Fibroblast of skin of abdomen (primary cell): ENCODE data around the gene RNASE4.
"Not testable (repeated sequence)": the region's sequence is repeated elsewhere in the genome, so short reads cannot be mapped to it uniquely, and the experiment has no call there.

Source experiments
- DNase-seq: peaks from one replicate; pipeline ENCODE4 v3.0.0-alpha.2; 2013

The RNASE4 gene

DNA sequence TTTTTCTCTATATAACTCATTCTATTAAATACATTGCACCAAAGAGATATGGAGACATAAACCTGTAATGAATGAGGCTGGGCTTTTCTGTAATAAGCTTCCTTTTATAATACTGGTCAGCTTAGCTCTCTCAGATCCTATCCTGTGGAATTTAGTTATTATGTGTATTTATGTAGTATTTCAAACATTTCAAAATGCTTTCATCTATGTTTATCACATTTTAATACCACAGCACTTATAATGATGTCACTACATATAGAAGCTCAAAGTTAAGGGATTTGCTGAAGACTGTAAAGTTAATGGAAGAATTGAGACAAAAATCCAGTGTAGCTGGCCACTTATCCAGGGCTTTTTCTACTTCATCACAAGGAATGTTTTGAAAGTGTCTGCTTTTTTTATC, 15.6 kb downstream of the RNASE4 start:
- DNase-seq = no peak

DNA sequence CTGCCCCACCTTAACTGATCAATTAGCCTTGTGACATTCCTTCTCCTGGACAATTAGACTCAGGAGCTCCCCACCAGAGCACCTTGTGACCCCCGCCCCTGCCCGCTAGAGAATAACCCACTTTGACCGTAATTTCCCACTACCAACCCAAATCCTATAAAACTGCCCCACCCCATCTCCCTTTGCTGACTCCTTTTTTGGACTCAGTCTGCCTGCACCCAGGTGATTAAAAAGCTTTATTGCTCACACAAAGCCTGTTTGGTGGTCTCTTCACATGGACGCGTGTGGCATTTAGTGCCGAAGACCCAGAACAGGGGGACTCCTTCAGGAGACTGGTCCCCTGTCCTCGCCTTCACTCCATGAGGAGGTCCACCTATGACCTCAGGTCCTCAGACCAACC, 16.6 kb downstream of the RNASE4 start:
- DNase-seq = not testable (repeated sequence)

DNA sequence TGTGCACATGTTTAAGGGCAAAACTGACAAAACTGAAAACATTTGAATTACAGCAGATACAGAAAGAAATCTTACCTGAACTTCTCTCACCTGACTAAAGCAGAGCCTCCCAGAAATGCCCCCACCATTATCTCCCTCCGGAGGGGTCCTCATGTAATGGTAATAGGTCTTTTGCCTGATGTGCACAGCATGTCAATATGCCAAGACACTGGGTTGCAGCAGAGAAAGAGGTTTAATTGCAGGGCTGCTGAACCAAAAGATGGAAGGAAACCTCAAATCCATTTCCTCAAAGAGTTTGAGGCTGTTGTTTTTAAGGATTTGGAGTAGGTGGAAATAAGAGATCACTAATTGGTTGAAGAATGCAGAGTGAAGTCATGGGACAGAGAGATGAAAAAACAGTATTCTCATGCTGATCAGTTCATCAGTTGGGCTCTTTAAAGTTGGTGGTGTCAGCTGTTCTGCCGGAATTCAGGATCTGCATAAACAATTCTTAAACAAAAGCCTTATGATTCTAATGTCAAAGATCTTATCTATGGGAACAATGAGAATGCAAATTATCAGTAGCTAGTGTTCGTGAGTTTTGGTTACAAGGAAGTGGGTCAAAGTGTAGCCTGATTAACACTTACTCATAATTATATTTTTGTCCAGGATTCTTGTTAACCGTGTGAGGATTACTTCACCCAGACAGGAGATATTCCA, 22.4 kb downstream of the RNASE4 start:
- no peak for DNase-seq

DNA sequence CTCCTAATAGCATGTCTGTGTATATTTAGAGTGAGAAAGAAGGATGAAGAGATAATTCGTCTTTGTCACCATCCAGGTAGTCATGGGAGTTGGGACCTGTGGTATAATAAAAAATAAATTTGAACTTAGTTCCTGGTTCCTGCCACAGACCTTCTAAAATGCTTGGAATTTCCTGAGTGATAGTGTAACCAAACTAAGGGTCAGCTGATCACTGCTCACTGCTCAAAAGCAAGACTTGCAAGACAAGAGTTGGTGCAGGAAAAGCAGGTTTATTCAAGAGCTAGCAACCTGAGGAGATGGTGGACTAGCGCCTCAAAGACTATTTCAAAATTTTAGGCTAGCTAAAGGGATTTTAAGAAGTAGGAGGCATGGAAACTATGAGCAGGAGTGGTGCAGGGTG, 23.3 kb downstream of the RNASE4 start:
- DNase-seq = no peak

DNA sequence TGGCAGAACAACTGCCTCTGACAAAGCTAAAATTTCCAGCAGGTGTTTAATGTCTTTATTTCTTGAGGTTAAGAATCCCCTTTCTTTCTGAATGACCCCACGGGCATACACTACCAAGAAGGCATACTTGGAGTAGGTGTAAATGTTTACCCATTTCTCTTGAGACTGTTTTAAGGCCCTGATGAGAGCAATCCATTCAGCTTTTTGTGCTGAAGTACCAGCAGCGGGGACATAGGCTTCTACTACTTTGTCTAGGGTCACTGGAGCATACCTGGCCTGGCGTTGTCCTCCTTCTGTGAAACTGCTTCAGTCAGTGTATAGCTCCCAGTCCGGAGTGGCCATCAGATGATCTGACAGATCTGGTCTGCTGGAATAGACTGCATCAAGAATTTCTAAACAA, 26.9 kb downstream of the RNASE4 start:
- DNase-seq = no peak

DNA sequence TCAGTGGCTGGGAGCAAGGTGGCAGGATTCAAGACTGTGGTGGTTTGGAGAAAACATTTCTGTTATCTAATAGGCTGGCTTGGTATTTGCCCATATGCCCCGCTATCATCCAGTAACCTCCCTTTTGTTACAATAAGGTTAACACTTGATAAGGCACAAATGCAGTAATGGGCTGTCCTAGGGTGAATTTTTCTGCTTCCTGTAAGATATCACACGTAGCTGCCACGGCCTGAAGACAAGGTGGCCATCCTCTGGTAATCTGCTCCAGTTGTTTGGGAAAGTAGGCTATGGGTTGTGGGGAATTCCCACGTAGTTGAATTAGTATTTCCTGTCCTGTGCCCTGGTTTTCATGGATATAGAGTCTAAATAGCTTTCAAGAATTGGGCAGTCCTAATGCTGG, 27.3 kb downstream of the RNASE4 start:
- no peak for DNase-seq

DNA sequence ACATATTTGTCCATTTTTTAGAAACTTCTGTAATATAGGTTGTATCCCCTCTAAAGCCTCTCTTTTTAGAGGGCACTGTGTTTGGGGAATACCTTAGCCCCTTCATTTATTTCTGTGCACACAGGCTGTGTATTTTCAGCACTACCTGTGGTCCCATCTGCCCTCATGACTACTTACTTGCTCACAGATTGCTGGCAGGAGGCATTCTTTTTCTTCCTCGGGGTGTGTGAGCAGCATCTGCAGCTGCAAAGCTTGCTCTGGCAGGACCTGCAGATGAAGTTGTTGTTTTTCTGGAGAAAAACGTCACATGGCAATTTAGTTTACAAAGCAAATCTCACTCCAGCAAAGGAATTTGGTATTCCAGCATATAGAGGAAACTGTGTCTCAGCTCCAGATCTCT, 28.5 kb downstream of the RNASE4 start:
- DNase-seq = no peak

DNA sequence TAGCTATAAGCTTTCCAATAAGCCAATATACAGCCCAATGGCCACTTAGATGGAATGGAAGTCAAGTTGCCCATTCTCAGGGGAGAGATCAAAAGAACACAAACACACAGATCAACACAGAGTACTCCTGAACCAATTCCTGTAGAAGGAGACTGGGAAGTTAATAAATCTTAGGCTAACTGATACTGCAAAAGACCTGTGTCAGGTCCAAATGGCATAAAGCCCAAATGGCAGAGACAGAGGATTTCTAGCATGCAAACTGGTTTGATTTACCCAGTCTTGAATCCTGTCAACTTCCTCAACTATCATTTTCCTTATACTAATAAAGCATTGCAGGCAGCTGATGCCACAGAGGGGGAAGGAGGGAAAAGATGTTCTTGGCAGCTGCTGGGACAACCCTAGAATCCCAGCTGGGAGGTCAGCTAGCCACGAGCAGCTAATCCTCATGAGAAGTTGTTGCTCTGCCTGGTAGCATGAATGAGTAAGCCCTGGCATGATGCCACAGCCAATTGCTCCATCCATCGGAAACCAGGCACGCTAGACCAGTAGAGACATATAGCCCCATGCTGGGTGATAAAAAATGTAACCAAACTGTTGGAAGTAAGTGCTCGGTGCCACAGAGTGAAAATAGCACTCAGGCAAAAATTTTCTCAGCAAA, 30.4 kb downstream of the RNASE4 start:
- peak; percentile 3 for DNase-seq

DNA sequence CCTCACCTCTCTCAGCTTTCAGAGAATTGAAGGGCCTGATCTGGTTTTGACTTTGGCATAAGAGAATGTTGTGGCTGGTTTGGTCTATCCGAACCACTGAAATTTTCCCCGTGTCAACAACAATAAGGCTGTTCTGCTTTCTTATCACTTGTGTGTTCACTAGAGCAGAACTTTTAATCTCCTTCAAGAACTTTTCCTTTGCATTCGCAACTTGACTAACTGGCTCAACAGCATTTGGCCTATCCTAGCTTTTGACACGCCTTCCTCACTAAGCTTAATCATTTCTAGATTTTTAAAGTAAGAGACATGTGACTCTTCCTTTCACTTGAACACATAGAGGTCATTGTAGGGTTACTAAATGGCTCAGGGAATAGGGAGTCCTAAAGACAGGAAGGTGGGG, 35.4 kb downstream of the RNASE4 start:
- no peak for DNase-seq

DNA sequence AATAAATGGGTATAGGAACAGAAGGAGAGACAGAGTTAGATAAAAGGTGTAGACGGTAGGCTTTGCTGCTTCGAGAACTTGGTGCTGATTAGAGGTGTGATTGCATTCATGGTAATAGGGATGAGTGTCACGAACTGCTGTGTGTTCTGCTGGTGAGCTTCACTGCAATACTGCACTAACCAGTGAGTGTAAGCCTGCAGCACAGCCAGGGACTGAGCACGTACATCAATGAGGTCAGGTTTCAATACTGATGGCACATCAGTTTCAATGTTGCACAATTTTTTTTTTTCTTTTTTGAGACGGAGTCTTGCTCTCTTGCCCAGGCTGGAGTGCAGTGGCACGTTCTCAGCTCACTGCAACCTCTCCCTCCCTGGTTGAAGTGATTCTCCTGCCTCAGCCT, 36.4 kb downstream of the RNASE4 start:
- DNase-seq = no peak

DNA sequence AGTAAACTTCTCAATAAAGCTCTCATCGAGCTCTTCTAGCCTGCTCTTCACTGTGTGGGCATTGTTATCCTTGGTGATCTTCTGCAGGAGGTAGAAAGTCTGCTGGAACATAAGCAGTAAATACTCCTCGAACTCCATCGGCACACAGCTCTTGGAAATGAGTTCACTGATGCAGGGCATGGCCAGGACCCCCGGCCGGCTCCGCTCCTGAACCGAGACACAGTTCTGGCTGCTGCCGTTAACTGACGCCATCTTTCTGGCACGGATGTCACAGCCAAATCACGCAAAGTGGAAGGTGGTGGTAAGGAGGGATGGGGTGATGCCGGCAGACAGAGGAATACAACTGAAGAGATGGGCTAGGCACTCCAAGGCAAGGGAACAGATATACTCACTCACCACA, 37.7 kb downstream of the RNASE4 start:
- no peak for DNase-seq

DNA sequence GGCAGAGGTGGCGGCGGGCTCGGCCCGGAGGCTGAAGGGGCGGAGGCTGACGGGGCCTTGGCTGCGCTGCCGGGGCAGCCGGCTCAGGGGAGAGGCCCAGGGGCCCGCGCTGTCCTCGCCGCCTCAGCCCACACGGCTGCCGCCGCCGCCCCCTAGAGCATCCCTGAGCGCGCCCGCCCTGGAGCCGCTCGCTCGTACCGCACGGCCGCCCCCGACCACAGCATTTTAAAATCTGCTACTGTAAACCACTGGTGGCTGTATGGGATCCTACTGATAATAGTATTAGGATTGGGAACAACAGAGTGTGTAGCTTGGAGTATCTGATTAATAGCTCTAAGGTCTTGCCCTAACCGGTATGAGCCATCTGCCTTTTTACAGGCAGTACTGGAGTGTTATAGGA, 39.1 kb downstream of the RNASE4 start:
- no peak for DNase-seq

DNA sequence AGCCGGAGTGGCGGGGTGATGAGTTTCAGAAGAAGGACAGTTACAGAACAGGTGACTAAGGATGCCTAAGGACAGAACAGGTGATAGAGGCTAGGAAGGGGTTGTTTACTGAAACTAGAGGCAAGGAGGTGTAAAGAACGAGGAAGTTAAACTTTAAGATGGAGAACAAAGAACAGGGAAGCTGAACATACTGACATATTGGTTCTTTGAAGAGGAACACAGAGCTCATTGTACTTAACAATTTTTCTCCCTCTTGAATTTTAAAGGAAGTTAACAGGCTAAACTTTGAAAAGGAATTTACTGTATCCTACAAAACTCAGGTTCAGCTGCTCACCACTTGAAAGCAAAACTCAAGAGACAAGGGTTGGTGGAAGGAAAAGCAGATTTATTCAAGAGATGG, 41.8 kb downstream of the RNASE4 start:
- not testable (repeated sequence) for DNase-seq

DNA sequence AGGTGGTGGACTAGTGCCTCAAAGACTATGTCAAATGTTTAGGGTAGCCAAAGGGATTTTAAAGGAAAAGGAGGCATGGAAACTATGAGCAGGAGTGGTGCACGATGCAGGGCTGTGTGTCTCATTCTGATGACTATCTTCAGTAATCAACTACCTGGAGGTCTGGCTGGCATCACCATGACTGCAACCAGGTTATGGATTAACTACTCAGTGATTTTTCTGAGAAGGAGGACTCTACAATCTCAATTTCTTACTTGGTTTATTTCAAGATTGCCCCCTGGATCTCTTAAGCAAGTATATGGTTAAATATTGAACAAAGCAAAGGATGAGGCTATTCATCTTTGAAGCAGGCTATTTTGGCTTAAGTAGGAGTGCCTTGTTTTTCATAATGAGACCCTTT, 42.2 kb downstream of the RNASE4 start:
- no peak for DNase-seq

DNA sequence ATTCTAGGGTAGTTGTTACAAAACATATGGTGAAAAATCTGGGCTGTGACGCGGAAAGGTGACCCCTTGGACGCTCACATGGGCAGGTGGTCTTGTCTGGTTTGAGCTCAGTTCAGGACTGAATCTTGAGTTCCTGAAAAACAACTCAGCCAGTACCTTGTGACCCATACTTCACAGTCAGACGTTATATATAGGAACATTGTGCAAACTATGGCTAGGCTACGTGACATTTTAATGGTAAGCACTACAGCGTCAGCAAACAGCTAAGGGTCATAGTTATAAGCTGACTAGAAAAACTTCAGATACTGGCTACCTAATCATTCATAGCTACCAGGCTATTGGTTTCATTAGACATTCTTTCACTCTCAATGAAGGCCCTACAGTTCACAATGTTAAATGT, 46.5 kb downstream of the RNASE4 start:
- no peak for DNase-seq

DNA sequence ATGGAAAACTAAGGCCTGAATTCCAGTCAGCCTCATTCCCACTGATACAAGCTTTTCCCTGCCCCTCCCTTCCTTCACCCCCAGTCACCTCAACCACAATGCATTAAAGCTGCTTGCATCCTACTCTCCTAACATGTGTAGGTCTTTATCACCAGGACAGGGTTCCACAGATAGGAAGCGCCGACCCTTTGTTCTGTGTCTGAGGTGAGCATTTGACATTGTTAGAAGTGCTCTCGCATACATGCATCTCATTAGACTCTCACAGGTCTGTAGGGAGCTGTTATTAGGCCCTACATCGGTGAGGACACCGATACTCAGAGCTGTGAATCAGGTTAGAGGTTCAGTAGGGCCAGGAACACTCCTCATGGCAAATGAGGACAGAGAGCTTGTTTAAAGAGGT, 48.1 kb downstream of the RNASE4 start:
- DNase-seq = no peak

DNA sequence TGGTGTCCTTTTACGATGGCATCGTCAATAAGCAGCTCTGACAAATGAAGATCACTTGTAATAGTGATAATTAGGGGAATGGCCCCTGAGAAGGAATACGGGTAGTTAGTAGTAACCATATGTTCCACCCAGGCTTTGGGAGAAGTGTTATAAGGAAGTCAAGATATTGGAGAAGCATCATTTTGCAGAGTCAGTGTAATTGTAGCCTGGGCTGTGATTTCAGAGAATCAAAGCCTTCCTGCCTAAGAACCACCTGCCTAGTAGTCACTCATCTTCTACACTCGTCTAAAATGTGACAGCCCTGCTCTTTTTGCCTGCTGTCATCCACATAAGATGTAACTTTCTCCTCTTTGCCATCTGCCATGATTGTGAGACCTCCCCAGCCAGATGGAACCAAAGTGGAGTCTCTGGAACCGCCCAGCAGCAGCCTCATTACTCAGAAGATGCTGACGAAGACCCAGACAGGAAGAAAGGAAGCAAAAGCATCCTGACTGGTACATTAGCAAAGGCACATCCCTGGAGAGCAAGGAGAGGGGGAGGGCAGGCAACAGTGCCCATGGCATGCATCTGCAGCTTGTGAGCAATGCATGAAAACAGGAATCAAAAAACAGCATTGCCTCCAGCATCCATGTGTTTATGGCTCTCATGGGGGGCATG, 48.7 kb downstream of the RNASE4 start:
- DNase-seq = no peak

DNA sequence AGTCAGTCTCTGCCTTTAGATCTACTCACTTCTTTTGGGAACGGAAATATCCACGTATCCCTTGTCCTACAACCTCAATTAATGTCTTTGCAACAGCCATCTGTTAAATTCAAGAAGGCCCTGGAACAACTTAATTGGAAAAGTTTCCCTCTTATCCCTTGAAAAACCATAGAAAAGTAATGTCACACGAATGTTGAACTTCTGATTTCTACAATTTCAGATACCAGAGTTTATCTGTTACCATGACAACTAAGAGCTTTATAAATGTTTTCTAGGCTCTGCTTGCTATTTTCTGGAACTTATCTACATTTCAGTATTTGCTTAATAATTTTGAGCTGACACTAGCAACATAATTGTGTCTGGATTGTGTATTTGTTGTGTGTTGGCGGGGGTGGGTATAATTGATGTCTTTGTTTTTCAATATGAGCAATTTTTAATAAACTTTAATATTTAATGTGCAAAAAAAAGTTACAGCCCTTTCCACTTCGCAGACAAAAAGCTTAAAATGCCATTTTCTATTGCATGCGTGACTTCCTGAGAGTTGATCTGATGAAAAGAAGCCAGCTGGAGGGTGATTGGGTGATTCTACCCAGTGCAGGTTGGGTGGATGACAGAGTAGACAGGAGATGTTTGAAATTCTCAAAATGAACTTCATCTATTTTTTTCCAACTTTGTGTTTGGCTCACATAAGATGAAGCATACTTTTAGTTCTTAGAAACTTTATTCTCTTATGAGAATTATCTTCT, 49.5 kb downstream of the RNASE4 start:
- no peak for DNase-seq

DNA sequence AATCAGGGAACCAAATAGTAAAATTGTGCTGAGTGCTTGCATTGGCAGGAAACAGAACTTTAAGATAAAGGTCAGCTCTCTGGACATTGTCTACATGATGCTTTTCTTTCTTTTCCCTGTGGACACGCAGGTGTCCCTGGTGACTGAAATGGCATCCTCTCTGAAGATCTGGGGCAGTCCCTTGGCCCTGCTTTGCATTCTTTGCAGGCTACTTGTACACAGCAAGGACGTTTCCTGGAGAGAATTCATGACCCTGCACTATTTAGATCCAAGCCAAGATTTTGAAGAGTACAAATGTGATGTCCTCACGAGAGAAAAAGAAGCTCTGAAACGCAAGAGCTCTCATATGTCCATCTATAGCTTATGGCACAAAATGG, 50.1 kb downstream of the RNASE4 start:
- DNase-seq = no peak

DNA sequence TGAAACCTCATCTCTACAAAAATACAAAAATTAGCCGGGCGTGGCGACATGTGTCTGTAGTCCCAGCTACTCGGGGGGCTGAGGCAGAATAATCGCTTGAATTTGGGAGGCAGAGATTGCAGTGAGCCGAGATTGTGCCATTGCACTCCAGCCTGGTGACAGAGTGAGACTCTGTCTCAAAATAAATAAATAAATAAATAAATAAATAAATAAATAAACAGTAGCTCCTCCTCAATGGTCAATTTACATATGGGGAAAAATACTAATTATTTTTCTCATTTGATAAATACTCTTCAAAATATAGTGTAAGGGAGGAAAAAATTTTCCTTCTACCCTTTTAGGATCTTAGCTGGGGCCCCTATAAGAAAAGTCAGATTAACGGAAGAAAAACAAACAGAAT, 53.9 kb downstream of the RNASE4 start:
- DNase-seq = not testable (repeated sequence)

DNA sequence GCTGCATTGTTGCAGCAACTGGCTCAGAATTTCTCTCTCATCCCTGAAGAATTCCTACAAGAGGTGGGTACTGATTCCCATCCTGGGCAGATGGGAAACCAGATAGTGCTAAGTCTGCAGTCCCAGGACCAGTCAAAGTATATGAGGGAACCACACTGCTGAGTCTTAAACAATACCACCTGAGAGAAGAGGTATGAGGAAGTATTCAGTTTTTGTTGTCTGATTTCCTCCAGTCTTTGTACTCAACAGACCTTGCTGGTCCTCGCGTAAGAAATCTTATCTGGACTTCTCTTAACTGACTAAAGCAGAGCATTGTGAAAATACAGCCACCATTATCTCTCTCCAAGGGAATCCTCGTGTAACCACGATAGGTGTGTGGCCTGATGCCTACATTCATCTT, 57.8 kb downstream of the RNASE4 start:
- no peak for DNase-seq

DNA sequence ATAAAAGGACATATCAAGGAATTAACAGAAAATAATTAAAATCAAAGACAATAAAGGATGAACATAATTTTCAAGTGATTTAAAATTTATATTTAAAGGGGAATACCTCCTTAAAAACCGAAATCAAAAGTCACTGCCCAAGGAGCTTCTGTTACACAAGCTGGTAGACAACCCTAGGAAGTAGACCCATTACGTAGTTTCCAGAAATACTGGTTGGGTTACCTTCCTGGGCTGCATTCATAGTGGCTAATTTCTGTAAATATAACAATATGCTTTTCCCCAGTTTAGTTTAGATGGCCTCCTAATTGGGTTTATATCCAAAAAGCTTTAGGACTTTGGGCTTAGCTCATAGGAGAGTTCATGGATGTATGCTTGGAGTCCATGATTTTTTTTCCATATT, 59.2 kb downstream of the RNASE4 start:
- DNase-seq = no peak

DNA sequence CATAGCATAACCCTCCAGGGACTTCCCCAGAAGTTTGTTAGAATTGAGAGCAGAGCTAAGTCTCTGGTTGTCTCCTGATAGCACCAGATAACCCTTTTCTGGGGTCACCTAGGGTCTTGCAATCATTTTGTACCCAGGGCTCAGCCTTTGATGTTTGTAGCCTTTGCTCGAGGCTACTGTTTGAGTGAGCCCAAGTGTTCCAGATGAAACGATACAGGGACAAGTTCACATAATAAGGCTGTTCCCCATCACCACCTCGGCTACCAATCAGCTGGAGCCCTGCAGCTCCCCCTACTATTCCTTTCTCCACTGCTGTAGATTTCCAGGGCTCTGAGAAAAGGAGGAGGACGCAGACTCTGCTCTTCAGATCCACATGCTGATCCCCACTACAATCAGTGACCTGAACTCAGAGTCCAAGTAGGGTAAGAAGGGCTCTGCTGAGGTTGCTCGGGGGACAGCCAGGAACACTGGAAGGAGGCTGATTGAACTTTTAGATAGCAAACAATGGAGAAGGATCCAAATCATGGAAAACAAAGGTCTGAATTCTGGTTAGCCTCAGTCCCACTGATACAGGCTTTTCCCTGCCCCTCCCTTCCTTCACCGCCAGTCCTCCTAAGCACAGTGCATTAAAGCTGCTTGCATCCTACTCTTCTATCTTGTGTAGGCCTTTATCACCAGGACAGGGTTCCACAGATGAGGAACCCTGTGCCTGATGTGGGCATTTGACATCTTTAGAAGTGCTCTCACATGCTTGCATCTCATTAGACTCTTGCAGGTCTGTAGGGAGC, 61.4 kb downstream of the RNASE4 start, which contains the start of gene EDDM3A:
Gene EDDM3A, plus strand, starts transcription at position 317 of the 788 bp plus-strand sequence. CDS start 1,694 bp downstream, outside the sequence.
- no peak for DNase-seq
